ENCODE results near the gene HS6ST1.
"Not testable (repeated sequence)": the region's sequence is repeated elsewhere in the genome, so short reads cannot be mapped to it uniquely, and the experiment has no call there.

Gene HS6ST1

DNA sequence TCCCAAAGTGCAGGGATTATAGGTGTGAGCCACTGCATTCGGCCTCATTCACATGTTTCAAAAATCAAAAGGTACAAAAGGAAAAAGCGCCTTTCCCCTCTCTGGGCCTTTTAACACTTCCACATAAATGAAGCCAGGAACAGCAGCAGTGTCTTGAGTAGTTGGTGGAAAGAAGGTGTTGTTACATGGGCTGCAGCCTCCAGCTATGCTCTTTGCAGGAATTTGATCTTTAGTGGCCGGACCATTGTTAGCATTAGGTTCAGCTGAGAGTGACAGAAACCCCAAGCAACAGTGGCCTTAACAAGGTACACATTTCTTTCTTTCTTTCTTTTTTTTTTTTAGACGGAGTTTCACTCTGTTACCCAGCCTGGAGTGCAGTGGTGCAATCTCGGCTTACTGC, 59.1 kb downstream of the HS6ST1 start:
- TF ChIP-seq, protein P1, sequence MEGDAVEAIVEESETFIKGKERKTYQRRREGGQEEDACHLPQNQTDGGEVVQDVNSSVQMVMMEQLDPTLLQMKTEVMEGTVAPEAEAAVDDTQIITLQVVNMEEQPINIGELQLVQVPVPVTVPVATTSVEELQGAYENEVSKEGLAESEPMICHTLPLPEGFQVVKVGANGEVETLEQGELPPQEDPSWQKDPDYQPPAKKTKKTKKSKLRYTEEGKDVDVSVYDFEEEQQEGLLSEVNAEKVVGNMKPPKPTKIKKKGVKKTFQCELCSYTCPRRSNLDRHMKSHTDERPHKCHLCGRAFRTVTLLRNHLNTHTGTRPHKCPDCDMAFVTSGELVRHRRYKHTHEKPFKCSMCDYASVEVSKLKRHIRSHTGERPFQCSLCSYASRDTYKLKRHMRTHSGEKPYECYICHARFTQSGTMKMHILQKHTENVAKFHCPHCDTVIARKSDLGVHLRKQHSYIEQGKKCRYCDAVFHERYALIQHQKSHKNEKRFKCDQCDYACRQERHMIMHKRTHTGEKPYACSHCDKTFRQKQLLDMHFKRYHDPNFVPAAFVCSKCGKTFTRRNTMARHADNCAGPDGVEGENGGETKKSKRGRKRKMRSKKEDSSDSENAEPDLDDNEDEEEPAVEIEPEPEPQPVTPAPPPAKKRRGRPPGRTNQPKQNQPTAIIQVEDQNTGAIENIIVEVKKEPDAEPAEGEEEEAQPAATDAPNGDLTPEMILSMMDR (IDR thresholded peaks at IDR 0.05; ENCODE audit: low read depth, low read length) = no peak
- H3K4me3 ChIP-seq (ENCODE audit: low read depth, low read length) = no peak overlapping the region

DNA sequence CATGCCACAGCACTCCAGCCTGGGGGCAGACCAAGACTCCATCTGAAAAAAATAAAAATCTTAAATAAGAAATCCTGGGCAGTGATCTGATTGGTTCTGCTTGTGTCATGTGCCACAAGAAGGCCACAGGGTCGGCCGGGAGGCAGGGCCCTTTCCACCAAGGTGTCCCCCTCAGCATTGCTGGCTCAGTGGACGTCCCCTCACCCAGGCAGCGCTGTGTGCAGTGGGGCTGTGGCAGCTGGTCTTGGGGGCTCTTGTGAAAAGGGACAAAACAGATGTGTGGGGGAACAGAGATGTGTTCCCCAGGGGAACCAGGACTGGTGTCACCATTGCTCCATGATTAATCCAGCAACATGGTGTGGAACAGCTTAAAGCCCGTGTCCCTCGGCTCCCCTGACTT, 60.5 kb downstream of the HS6ST1 start:
- TF ChIP-seq, protein P1 (IDR thresholded peaks at IDR 0.05; ENCODE audit: low read depth, low read length) = no peak
- H3K4me3 ChIP-seq (ENCODE audit: low read depth, low read length) = no peak overlapping the region

DNA sequence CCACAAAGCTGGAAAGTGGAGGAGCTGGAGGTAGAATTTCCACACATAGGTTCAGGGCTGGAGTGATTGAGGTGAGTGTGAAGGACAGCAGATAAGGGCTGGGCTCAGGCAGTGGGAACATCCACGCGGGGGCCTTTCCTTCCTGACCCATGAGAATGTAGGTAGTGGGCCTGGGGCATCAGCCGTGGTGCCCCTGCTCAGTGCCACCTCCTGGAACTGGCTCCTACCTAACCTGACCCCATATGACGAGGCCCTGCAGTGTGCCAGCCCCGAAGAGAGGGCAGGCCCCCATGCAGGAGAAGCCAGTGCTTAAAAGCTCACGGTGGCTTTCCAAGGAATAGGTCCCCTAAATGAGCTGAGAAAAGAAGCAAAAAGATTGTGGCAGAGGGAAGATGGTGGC, 66.2 kb downstream of the HS6ST1 start:
- TF ChIP-seq, protein P1 (IDR thresholded peaks at IDR 0.05; ENCODE audit: low read depth, low read length) = no peak
- no peak overlapping the region for H3K4me3 ChIP-seq (ENCODE audit: low read depth, low read length)

DNA sequence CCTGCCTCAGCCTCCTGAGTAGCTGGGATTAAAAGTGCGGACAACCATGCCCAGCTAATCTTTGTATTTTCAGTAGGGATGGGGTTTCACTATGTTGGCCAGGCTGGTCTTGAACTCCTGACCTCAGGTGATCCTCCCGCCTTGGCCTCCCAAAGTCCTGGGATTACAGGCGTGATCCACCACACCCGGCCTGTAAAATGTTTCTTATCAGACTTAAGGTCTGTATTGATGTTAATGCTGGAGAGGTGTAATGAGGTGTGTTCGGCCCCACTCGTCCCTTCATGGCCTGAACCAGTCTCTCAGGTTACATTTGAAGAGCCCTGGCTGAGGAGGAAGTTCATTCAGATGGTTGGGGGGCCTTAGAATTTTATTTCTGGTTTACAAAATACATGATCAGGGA, 66.6 kb downstream of the HS6ST1 start:
- H3K4me3 ChIP-seq (ENCODE audit: low read depth, low read length) = not testable (repeated sequence)

DNA sequence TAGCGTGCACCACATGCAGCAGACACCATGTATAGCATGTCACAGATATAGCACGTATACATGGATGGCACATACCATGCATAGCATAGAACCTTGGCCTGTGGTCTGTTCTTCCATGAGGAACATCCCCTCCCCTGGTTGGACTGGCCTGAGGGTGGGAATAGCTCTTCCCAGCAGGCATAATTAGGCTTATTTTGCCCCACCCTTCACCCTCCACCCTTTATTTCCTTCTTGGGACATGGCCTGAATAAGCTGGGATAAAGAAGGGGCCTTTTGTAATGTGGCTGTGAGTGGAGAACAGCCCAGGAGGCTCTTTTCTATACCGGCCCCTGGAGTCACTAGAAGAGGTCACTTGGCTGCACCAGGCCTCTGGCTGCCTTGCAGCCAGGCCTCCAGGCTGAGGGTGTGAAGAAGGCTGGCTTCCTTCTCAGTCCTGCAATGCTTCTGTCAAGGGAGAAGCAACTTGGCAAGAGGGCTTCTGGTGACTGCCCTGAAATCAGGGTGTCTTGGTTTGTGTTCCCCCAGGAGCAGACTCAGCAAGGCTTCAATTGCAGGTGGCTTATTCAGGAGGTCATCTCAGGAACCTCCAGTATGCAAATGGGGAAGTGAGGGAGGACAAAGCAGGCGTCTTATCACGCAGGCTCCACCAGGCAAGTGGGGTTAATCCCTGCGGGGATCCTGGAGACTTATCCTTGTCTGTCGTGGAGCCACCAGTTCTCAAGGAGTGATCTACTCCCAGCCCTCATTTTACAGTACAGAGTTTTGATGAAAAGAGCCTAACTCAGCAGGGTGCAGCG, 68.2 kb downstream of the HS6ST1 start:
- TF ChIP-seq, protein P1 (IDR thresholded peaks at IDR 0.05; ENCODE audit: low read depth, low read length) = no peak
- no peak overlapping the region for H3K4me3 ChIP-seq (ENCODE audit: low read depth, low read length)

DNA sequence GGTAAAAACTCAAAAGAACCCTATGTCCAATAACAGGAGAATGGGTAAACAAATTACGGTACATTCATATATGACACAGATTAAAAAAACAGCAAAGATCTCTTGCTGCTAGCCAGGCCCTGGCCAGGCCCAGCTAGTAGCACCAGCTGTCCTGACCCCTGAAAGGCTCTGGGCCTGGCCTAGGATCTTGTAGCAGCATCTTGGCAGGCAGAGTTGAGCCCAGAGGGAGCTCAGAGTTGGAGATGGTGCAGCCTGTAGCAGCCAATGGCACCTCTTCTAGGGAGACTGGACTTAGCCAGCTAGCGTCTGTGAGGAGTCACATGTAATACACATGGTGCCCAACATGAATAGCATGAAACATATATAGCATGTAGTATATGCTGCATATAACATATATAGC, 69.1 kb downstream of the HS6ST1 start:
- H3K4me3 ChIP-seq (ENCODE audit: low read depth, low read length) = no peak overlapping the region
- TF ChIP-seq, protein P1 (IDR thresholded peaks at IDR 0.05; ENCODE audit: low read depth, low read length) = no peak

DNA sequence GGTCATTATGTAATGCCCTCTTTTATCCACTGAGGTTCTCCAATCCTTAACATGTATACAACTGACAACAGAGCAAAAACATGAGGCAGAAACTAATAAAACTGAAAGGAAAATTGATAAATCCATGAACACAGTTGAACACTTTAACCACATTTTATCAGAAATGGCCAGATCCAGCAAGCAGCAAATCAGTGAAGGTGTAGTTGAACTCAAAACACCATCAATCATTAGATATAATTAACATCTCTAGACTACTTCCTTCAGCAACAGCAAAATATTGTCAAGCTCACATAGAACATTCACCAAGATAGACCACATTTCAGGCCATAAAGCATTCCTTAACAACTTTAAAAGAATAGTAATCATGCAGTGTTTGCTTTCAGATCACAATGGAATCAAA, 72.9 kb downstream of the HS6ST1 start:
- TF ChIP-seq, protein P1 (IDR thresholded peaks at IDR 0.05; ENCODE audit: low read depth, low read length) = no peak
- H3K4me3 ChIP-seq (ENCODE audit: low read depth, low read length) = no peak overlapping the region

DNA sequence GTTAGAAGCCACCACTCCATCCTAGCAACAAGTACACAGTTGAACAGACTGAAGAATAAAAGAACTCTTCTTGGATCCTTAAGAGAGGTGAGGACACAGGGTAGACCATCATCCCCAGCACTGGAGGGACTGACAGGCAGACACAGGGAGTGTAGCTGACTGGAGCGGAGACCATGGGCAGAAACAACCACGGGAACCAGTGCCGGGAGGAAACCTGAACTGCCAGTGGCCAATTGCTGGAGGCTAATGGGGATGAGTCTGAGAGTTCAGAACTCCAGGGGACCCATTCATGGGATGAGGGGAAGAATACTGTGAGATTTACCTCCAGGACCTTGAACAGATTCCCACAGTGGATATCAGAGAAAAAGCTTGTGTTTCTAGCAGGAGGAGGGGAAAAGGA, 76.8 kb downstream of the HS6ST1 start:
- no peak overlapping the region for H3K4me3 ChIP-seq (ENCODE audit: low read depth, low read length)
- TF ChIP-seq, protein P1 (IDR thresholded peaks at IDR 0.05; ENCODE audit: low read depth, low read length) = no peak

All from WI38 (cell line).